ENCODE data around the gene SETD6. TPM values are rescaled to one million over a fixed set of nuclear protein-coding genes. Genes with fewer than 3 reads are reported as not detected.

SETD6 gene, protein sequence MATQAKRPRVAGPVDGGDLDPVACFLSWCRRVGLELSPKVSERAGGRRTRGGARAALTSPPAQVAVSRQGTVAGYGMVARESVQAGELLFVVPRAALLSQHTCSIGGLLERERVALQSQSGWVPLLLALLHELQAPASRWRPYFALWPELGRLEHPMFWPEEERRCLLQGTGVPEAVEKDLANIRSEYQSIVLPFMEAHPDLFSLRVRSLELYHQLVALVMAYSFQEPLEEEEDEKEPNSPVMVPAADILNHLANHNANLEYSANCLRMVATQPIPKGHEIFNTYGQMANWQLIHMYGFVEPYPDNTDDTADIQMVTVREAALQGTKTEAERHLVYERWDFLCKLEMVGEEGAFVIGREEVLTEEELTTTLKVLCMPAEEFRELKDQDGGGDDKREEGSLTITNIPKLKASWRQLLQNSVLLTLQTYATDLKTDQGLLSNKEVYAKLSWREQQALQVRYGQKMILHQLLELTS
- 35.5 TPM for polyA plus RNA-seq (2013, experiment 1 of 4)
- 35.2 TPM for polyA plus RNA-seq (2013, experiment 2 of 4)
- 29.4 TPM for polyA plus RNA-seq (2013, experiment 3 of 4)
- polyA plus RNA-seq (2013, experiment 4 of 4), result 33.6 TPM

DNA sequence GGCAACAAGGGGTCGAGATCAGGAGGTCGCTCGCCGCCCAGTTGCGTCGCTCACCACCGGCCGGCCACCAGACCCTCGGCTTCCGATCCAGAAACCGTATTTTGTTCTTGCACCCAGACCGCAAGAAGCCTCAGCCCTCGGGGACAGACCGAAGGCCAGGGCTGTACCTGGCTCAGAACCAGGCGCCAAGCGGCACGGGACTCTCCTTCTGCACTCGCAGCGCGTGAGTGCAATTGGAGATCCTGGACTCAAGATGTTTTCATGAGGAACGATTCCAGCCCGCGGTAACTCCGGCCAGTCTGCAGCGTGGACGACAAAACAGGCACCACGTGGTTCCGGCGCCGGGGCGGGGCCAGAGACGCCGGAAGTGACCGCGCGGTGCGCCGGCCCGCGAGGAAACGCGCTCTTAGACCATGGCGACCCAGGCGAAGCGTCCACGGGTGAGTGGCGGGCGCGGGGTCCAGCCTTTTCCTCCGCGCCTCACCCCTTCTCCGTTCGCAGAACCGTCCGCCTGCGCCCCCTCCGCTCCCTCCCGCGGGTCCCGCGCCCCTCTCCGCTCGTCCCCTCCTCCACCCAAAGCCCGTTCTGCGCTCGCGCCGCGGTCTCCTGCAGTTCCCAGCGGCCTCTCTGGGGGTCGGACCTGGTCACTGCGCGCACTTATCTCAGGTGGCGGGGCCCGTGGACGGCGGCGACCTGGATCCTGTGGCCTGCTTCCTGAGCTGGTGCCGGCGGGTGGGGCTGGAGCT lies at the start of gene SETD6:
TSS of gene SETD6 (plus strand) at position 393 of the 746 bp plus-strand sequence. CDS start at position 414, 21 bp downstream.
- Histone ChIP-seq H3K36me3 (ENCODE audit: control insufficient read depth, insufficient read depth, low read length) (peaks cover 25% of the 10 kb centered on the region), H3K27me3 (ENCODE audit: control insufficient read depth, insufficient read depth, low read length, poor library complexity, severe bottlenecking) (no peaks in the 10 kb centered on the region), H3K4me3 (ENCODE audit: insufficient read depth, low read depth, low read length) (peak within 1 kb of the TSS; percentile 81), H3K9me3 (ENCODE audit: control insufficient read depth, low read length) (no peaks in the 10 kb centered on the region), H3K4me1 (ENCODE audit: control insufficient read depth, insufficient read depth, low read length) (peaks cover 6% of the 10 kb centered on the region), H3K27ac (ENCODE audit: insufficient read depth, low read depth, low read length, poor library complexity, severe bottlenecking) (peak within 1 kb of the TSS; percentile 77)
- WGBS, 2 experiments, result 1% methylated on average over 80 of the region's 80 CpGs

DNA sequence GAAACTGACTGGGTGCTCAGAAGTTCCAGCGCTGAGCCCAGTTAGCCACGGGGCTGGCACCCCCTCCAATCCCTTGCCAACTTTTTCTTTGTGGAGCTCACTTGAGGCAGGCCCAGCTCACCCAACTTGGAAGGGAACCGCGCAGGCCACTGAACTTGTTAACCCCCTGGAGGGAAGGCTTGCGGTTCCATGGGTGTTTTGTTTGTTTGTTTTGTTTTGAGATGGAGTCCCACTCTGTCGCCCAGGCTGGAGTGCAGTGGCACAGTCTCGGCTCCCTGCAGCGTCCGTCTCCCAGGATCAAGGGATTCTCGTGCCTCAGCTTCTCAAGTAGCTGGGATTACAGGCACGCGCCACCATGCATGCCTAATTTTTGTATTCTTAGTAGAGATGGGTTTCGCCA lies 49.5 kb upstream of the SETD6 start:
- Histone ChIP-seq H3K36me3 (ENCODE audit: control insufficient read depth, insufficient read depth, low read length) (no peaks in the 10 kb centered on the region), H3K27ac (ENCODE audit: insufficient read depth, low read depth, low read length, poor library complexity, severe bottlenecking) (no peak overlapping the region), H3K27me3 (ENCODE audit: control insufficient read depth, insufficient read depth, low read length, poor library complexity, severe bottlenecking) (peaks cover 53% of the 10 kb centered on the region), H3K4me1 (ENCODE audit: control insufficient read depth, insufficient read depth, low read length) (peaks cover 8% of the 10 kb centered on the region), H3K9me3 (ENCODE audit: control insufficient read depth, low read length) (no peaks in the 10 kb centered on the region), H3K4me3 (ENCODE audit: insufficient read depth, low read depth, low read length) (no peak overlapping the region)
- 88 to 90% methylated on average over 13 of the region's 13 CpGs for WGBS, 2 experiments

DNA sequence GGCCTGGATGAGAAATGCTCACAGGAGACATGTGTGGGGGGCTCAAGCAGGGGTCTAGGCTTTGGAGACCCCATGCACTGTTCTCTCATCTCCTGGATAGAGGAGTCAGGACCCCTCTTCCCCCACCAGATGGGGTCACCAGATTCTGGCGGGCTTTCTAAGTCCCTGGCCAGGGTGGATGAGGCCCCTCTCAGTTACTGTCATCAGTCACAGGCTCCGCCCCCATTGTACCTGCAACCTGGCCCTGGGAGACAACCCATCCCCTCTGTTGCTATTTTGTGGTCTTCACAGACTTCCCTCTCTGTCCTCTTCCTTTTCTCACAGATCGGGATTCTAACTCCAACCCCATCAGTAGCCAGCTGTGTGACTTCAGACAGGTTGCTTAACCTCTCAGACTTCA lies 48.9 kb upstream of the SETD6 start:
- Histone ChIP-seq H3K9me3 (ENCODE audit: control insufficient read depth, low read length) (no peaks in the 10 kb centered on the region), H3K4me1 (ENCODE audit: control insufficient read depth, insufficient read depth, low read length) (peaks cover 8% of the 10 kb centered on the region), H3K36me3 (ENCODE audit: control insufficient read depth, insufficient read depth, low read length) (no peaks in the 10 kb centered on the region), H3K27me3 (ENCODE audit: control insufficient read depth, insufficient read depth, low read length, poor library complexity, severe bottlenecking) (peaks cover 53% of the 10 kb centered on the region), H3K27ac (ENCODE audit: insufficient read depth, low read depth, low read length, poor library complexity, severe bottlenecking) (no peak overlapping the region), H3K4me3 (ENCODE audit: insufficient read depth, low read depth, low read length) (no peak overlapping the region)
- WGBS, 2 experiments, result 86 to 87% methylated on average over 3 of the region's 3 CpGs

DNA sequence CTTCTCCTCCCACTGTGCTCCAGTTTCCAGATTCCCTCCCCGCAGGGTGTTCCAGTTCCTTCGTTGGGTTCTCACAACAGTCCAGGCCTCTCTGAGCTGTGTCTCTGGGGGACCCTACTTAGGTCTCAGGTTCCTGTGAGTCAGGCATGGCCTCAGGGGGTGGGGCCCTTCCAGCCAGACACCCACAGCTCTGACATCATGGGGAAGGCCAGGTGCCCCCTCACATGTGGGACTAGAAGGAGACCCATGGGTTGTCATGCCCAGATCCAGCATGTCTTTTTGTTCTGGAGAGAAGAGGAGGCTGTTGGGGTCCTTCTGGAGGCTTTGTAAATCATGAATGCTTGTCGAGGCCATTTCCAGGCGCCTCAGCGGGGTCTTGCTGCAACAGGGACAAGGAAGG lies 47.4 kb upstream of the SETD6 start:
- peaks cover 40% of the 10 kb centered on the region for H3K27me3 ChIP-seq (ENCODE audit: control insufficient read depth, insufficient read depth, low read length, poor library complexity, severe bottlenecking)
- H3K9me3 ChIP-seq (ENCODE audit: control insufficient read depth, low read length), result no peaks in the 10 kb centered on the region
- H3K27ac ChIP-seq (ENCODE audit: insufficient read depth, low read depth, low read length, poor library complexity, severe bottlenecking), result no peak overlapping the region
- H3K36me3 ChIP-seq (ENCODE audit: control insufficient read depth, insufficient read depth, low read length), result no peaks in the 10 kb centered on the region
- peaks cover 8% of the 10 kb centered on the region for H3K4me1 ChIP-seq (ENCODE audit: control insufficient read depth, insufficient read depth, low read length)
- 90 to 91% methylated on average over 5 of the region's 5 CpGs for WGBS, 2 experiments
- H3K4me3 ChIP-seq (ENCODE audit: insufficient read depth, low read depth, low read length), result no peak overlapping the region

DNA sequence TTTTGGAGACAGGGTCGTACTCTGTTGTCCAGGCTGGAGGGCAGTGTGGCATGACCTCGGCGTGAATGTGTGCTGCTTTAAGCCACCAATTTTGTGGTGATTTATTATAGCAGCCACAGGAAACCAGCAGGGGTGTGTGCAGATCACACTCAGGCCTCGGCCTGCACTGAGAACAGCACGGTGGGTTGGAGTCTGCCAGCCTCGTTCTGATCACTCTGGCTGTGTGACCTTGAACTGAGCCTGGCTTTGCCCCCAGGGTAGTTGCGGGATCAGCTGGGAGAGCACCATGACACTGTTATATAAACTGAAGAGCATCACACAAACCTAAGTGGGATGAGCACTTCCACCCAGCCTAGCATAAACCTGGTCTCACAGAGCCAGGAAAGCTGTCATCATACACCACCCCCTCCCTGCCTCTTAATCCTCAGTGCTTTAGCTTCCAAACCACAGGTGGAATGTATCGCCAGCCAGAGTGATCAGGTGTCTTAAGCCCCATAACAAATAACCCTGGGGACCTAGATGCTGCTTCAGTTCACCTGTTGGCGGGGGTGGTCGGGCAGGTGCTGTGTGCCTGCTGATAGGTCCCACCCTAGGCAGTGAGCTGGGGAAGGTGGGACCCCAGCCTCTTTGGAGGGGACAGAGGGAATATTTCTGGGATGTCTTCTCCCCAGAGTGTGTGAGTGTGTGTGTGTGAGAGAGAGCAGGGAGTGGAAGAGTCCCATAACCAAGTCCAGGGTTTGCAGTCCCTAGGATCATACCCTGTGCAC lies 43.9 kb upstream of the SETD6 start:
- H3K4me3 ChIP-seq (ENCODE audit: insufficient read depth, low read depth, low read length), result no peak overlapping the region
- peaks cover 6% of the 10 kb centered on the region for H3K27me3 ChIP-seq (ENCODE audit: control insufficient read depth, insufficient read depth, low read length, poor library complexity, severe bottlenecking)
- WGBS, 2 experiments, result 83% methylated on average over 10 of the region's 10 CpGs
- no peaks in the 10 kb centered on the region for H3K9me3 ChIP-seq (ENCODE audit: control insufficient read depth, low read length)
- no peaks in the 10 kb centered on the region for H3K36me3 ChIP-seq (ENCODE audit: control insufficient read depth, insufficient read depth, low read length)
- H3K4me1 ChIP-seq (ENCODE audit: control insufficient read depth, insufficient read depth, low read length), result no peaks in the 10 kb centered on the region
- H3K27ac ChIP-seq (ENCODE audit: insufficient read depth, low read depth, low read length, poor library complexity, severe bottlenecking), result no peak overlapping the region

DNA sequence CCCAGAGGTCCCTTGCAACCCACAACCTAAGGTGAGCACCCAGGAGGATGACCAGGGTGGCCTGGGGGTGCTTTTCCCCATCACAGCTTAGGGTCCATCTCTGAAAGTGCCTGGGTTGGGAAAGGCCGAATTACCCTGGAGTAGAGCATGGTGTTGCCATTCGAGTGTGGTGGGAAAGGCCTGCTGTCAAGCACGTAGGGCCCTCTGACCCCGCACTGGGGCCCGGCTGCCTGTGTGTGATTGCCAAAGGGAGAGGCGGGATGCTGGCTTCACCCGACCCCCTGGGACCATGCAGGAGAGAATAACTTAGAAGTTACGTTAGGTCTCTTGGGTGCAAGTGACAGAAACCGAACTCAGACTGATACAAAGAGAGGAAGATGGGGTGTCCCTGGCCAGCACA lies 43.1 kb upstream of the SETD6 start:
- no peaks in the 10 kb centered on the region for H3K4me1 ChIP-seq (ENCODE audit: control insufficient read depth, insufficient read depth, low read length)
- no peaks in the 10 kb centered on the region for H3K36me3 ChIP-seq (ENCODE audit: control insufficient read depth, insufficient read depth, low read length)
- H3K4me3 ChIP-seq (ENCODE audit: insufficient read depth, low read depth, low read length), result no peak overlapping the region
- H3K27ac ChIP-seq (ENCODE audit: insufficient read depth, low read depth, low read length, poor library complexity, severe bottlenecking), result no peak overlapping the region
- H3K27me3 ChIP-seq (ENCODE audit: control insufficient read depth, insufficient read depth, low read length, poor library complexity, severe bottlenecking), result no peaks in the 10 kb centered on the region
- no peaks in the 10 kb centered on the region for H3K9me3 ChIP-seq (ENCODE audit: control insufficient read depth, low read length)
- WGBS, 2 experiments, result 93 to 95% methylated on average over 9 of the region's 9 CpGs

DNA sequence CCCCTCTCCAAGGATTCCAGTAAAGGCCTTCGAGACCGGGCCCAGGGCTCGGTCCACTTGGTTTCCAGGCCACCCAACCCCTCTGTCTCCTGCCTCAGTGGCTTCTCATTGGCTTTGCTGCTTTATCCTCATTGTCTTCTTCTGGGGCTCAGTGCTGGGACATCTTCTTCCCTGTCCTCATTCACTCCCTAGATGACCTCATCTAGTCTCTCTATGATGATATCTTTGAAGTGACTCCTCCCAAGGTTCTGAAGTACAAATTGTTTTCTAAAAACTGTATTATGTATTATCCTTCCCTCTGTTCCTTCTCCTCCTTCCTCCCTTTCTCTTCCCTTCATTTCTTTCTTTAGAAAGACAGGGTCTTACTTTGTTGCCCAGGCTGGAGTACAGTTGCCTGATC lies 42.5 kb upstream of the SETD6 start:
- Histone ChIP-seq H3K36me3 (ENCODE audit: control insufficient read depth, insufficient read depth, low read length) (no peaks in the 10 kb centered on the region), H3K9me3 (ENCODE audit: control insufficient read depth, low read length) (no peaks in the 10 kb centered on the region), H3K27ac (ENCODE audit: insufficient read depth, low read depth, low read length, poor library complexity, severe bottlenecking) (no peak overlapping the region), H3K4me3 (ENCODE audit: insufficient read depth, low read depth, low read length) (no peak overlapping the region), H3K4me1 (ENCODE audit: control insufficient read depth, insufficient read depth, low read length) (no peaks in the 10 kb centered on the region), H3K27me3 (ENCODE audit: control insufficient read depth, insufficient read depth, low read length, poor library complexity, severe bottlenecking) (no peaks in the 10 kb centered on the region)
- WGBS, 2 experiments, result 93 to 94% methylated on average over 3 of the region's 3 CpGs

DNA sequence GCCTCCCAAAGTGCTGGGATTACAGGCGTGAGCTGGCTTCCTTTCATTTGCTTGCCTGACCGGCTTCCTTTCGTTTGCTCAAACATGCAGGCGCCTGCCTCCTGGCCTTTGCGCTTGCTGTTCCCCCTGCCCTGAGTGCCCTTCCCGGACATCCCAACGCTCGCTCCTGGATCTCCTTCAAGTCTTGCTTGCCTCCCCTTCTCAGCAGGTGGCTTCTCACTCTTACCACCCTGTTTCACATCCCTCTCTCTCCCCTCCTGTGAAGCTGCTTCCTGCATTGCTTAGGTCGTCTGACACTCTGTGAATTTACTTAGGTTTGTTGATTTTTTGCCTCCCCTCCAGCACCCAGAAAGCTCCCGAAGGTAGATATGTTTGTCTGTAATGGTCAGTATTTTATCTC lies 41.0 kb upstream of the SETD6 start:
- Histone ChIP-seq H3K9me3 (ENCODE audit: control insufficient read depth, low read length) (no peaks in the 10 kb centered on the region), H3K27me3 (ENCODE audit: control insufficient read depth, insufficient read depth, low read length, poor library complexity, severe bottlenecking) (no peaks in the 10 kb centered on the region), H3K36me3 (ENCODE audit: control insufficient read depth, insufficient read depth, low read length) (no peaks in the 10 kb centered on the region), H3K4me1 (ENCODE audit: control insufficient read depth, insufficient read depth, low read length) (no peaks in the 10 kb centered on the region), H3K4me3 (ENCODE audit: insufficient read depth, low read depth, low read length) (no peak overlapping the region), H3K27ac (ENCODE audit: insufficient read depth, low read depth, low read length, poor library complexity, severe bottlenecking) (no peak overlapping the region)
- WGBS, 2 experiments, result 74 to 76% methylated on average over 9 to 10 of the region's 10 CpGs

DNA sequence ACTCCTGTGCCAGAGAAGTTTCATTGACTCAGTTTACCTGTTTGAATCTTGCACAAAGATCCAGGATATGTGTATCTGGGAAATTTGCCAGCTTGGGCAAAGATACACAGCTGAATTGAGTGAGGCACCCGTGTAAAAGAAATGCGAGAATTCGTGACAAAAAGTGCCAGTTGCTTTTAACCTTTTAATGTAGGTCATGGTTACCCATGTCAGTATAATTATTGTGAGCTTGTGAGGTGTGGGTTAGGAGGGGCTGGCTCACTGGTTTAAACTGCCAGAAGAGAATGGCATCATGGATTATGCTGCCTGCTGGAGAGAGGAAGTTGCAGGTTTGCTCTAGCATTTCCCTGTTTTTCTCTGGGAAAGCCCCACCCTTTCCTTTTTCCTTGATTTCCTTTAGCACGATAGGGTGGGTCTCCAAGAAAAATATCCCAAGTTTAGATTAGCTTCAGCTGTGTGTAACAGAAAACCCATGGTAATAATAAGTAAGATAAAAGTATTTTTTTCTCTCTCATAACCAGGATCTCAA lies 40.2 kb upstream of the SETD6 start:
- Histone ChIP-seq H3K4me3 (ENCODE audit: insufficient read depth, low read depth, low read length) (no peak overlapping the region), H3K4me1 (ENCODE audit: control insufficient read depth, insufficient read depth, low read length) (no peaks in the 10 kb centered on the region), H3K27ac (ENCODE audit: insufficient read depth, low read depth, low read length, poor library complexity, severe bottlenecking) (no peak overlapping the region), H3K36me3 (ENCODE audit: control insufficient read depth, insufficient read depth, low read length) (no peaks in the 10 kb centered on the region), H3K27me3 (ENCODE audit: control insufficient read depth, insufficient read depth, low read length, poor library complexity, severe bottlenecking) (no peaks in the 10 kb centered on the region), H3K9me3 (ENCODE audit: control insufficient read depth, low read length) (no peaks in the 10 kb centered on the region)
- WGBS, 2 experiments, result 87 to 89% methylated on average over 4 of the region's 4 CpGs

Measured in ectodermal cell (in vitro differentiated cells).